ENCODE data around the gene CLEC10A.

GRCh38 chr17:7094652-7095019 is 14.6 kb upstream of the CLEC10A start:
- TF ChIP-seq, protein P1, sequence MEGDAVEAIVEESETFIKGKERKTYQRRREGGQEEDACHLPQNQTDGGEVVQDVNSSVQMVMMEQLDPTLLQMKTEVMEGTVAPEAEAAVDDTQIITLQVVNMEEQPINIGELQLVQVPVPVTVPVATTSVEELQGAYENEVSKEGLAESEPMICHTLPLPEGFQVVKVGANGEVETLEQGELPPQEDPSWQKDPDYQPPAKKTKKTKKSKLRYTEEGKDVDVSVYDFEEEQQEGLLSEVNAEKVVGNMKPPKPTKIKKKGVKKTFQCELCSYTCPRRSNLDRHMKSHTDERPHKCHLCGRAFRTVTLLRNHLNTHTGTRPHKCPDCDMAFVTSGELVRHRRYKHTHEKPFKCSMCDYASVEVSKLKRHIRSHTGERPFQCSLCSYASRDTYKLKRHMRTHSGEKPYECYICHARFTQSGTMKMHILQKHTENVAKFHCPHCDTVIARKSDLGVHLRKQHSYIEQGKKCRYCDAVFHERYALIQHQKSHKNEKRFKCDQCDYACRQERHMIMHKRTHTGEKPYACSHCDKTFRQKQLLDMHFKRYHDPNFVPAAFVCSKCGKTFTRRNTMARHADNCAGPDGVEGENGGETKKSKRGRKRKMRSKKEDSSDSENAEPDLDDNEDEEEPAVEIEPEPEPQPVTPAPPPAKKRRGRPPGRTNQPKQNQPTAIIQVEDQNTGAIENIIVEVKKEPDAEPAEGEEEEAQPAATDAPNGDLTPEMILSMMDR (IDR thresholded peaks at IDR 0.05), result no peak
- TF ChIP-seq POLR2A (IDR thresholded peaks at IDR 0.05), result no peak
